Memory B cell (primary cell): ENCODE measurements around the gene KRT35.

Experiments used
- ATAC-seq: fragments of 150-1000 bp; cut with Tn5 transposase; 2 replicates; pipeline ENCODE4 v1.10.0; 2021; ENCODE audit warnings: low read depth, mild to moderate bottlenecking, moderate library complexity
- DNase-seq, 2 donors: peaks; one replicate each; pipeline ENCODE4 v3.0.0; 2022; ENCODE audit warnings: low spot score in 2 of 2
- H3K27ac Mint-ChIP-seq: one replicate; pipeline ENCODE4 v1.8.0; 2022; ENCODE audit warnings: mild to moderate bottlenecking, moderate library complexity, mixed read lengths
- H3K27me3 Mint-ChIP-seq: one replicate; pipeline ENCODE4 v1.8.0; 2022; ENCODE audit warnings: mixed read lengths
- H3K36me3 Mint-ChIP-seq: one replicate; pipeline ENCODE4 v1.8.0; 2022; ENCODE audit warnings: mild to moderate bottlenecking, mixed read lengths
- H3K4me1 Mint-ChIP-seq: one replicate; pipeline ENCODE4 v1.8.0; 2022; ENCODE audit warnings: mixed read lengths
- H3K4me3 Mint-ChIP-seq: one replicate; pipeline ENCODE4 v1.8.0; 2022; ENCODE audit warnings: mild to moderate bottlenecking, moderate library complexity, mixed read lengths
- H3K9me3 Mint-ChIP-seq: one replicate; pipeline ENCODE4 v1.8.0; 2022; ENCODE audit warnings: mixed read lengths

Gene KRT35

GRCh38 chr17:41518789-41519449 is 38.0 kb upstream of the KRT35 start, which contains the start of gene KRT15:
KRT15 (minus strand) TSS chr17:41518890; CDS start chr17:41518827, 63 bp downstream.
- no peaks in the 10 kb centered on the region for H3K9me3 Mint-ChIP-seq
- H3K36me3 Mint-ChIP-seq: no peaks in the 10 kb centered on the region
- no peak within 1 kb of the TSS for H3K4me3 Mint-ChIP-seq
- H3K27me3 Mint-ChIP-seq: peaks cover 19% of the 10 kb centered on the region
- no peaks in the 10 kb centered on the region for H3K4me1 Mint-ChIP-seq
- ATAC-seq (no peak), DNase-seq (no peak)
- no peak within 1 kb of the TSS for H3K27ac Mint-ChIP-seq

GRCh38 chr17:41518031-41518430 is 37.1 kb upstream of the KRT35 start:
- H3K9me3 Mint-ChIP-seq: no peaks in the 10 kb centered on the region
- no peak for DNase-seq

GRCh38 chr17:41516830-41517283 is 35.9 kb upstream of the KRT35 start:
- Mint-ChIP-seq H3K36me3 (no peaks in the 10 kb centered on the region), H3K27me3 (peaks cover 23% of the 10 kb centered on the region), H3K27ac (no peak overlapping the region), H3K4me3 (no peak overlapping the region), H3K9me3 (no peaks in the 10 kb centered on the region), H3K4me1 (no peaks in the 10 kb centered on the region)
- no peak for ATAC-seq
- DNase-seq: no peak

More at GRCh38 chr17:41518031-41518430, 37.1 kb upstream of the KRT35 start:
- no peak for ATAC-seq
- H3K27me3 Mint-ChIP-seq: peaks cover 19% of the 10 kb centered on the region
- H3K27ac Mint-ChIP-seq: no peak overlapping the region
- H3K4me3 Mint-ChIP-seq: no peak overlapping the region
- no peaks in the 10 kb centered on the region for H3K4me1 Mint-ChIP-seq
- no peaks in the 10 kb centered on the region for H3K36me3 Mint-ChIP-seq

GRCh38 chr17:41516147-41516829 is 35.3 kb upstream of the KRT35 start:
- DNase-seq (no peak), ATAC-seq (no peak)
- no peaks in the 10 kb centered on the region for H3K9me3 Mint-ChIP-seq
- H3K4me3 Mint-ChIP-seq: no peak overlapping the region
- no peaks in the 10 kb centered on the region for H3K4me1 Mint-ChIP-seq
- H3K27me3 Mint-ChIP-seq: peaks cover 19% of the 10 kb centered on the region
- no peaks in the 10 kb centered on the region for H3K36me3 Mint-ChIP-seq
- H3K27ac Mint-ChIP-seq: no peak overlapping the region

- ATAC-seq (no peak), DNase-seq (no peak)
- Mint-ChIP-seq H3K36me3 (no peaks in the 10 kb centered on the region), H3K4me3 (no peak overlapping the region), H3K27me3 (peaks cover 15% of the 10 kb centered on the region), H3K9me3 (no peaks in the 10 kb centered on the region), H3K27ac (no peak overlapping the region), H3K4me1 (no peaks in the 10 kb centered on the region)
Measured at GRCh38 chr17:41513168-41513547, 32.2 kb upstream of the KRT35 start.

- Mint-ChIP-seq H3K36me3 (no peaks in the 10 kb centered on the region), H3K4me3 (no peak overlapping the region), H3K27ac (no peak overlapping the region), H3K4me1 (no peaks in the 10 kb centered on the region), H3K9me3 (no peaks in the 10 kb centered on the region), H3K27me3 (peaks cover 15% of the 10 kb centered on the region)
- DNase-seq: no peak
- ATAC-seq: no peak
Measured at GRCh38 chr17:41512546-41513167, 31.7 kb upstream of the KRT35 start.

- no peak overlapping the region for H3K4me3 Mint-ChIP-seq
- no peak overlapping the region for H3K27ac Mint-ChIP-seq
- no peaks in the 10 kb centered on the region for H3K9me3 Mint-ChIP-seq
- no peaks in the 10 kb centered on the region for H3K36me3 Mint-ChIP-seq
- no peaks in the 10 kb centered on the region for H3K4me1 Mint-ChIP-seq
- DNase-seq (no peak), ATAC-seq (no peak)
- H3K27me3 Mint-ChIP-seq: peaks cover 11% of the 10 kb centered on the region
Measured at GRCh38 chr17:41511716-41512115, 30.8 kb upstream of the KRT35 start.

GRCh38 chr17:41511116-41511515 is 30.2 kb upstream of the KRT35 start:
- no peak for ATAC-seq
- Mint-ChIP-seq H3K36me3 (no peaks in the 10 kb centered on the region), H3K4me1 (peaks cover 5% of the 10 kb centered on the region), H3K27ac (no peak overlapping the region), H3K4me3 (no peak overlapping the region), H3K27me3 (peaks cover 11% of the 10 kb centered on the region), H3K9me3 (no peaks in the 10 kb centered on the region)
- DNase-seq: no peak

- no peak overlapping the region for H3K27ac Mint-ChIP-seq
- no peak for ATAC-seq
- H3K27me3 Mint-ChIP-seq: peaks cover 11% of the 10 kb centered on the region
Measured at GRCh38 chr17:41510251-41511065, 29.5 kb upstream of the KRT35 start.

GRCh38 chr17:41507315-41507880 is 26.4 kb upstream of the KRT35 start:
- DNase-seq (no peak), ATAC-seq (no peak)
- Mint-ChIP-seq H3K27ac (no peak overlapping the region), H3K4me3 (no peak overlapping the region), H3K27me3 (peaks cover 3% of the 10 kb centered on the region), H3K36me3 (no peaks in the 10 kb centered on the region), H3K9me3 (no peaks in the 10 kb centered on the region), H3K4me1 (peaks cover 7% of the 10 kb centered on the region)

More at GRCh38 chr17:41510251-41511065, 29.5 kb upstream of the KRT35 start:
- no peak overlapping the region for H3K4me3 Mint-ChIP-seq
- DNase-seq: no peak
- H3K9me3 Mint-ChIP-seq: no peaks in the 10 kb centered on the region
- no peaks in the 10 kb centered on the region for H3K36me3 Mint-ChIP-seq
- peaks cover 7% of the 10 kb centered on the region for H3K4me1 Mint-ChIP-seq

- Mint-ChIP-seq H3K9me3 (no peaks in the 10 kb centered on the region), H3K36me3 (no peaks in the 10 kb centered on the region), H3K27ac (no peak overlapping the region), H3K27me3 (peaks cover 3% of the 10 kb centered on the region), H3K4me1 (peaks cover 7% of the 10 kb centered on the region), H3K4me3 (no peak overlapping the region)
- no peak for DNase-seq
- ATAC-seq: peak; percentile 56
Measured at GRCh38 chr17:41505809-41506767, 25.1 kb upstream of the KRT35 start.

- Mint-ChIP-seq H3K27ac (no peak within 1 kb of the TSS), H3K4me3 (no peak within 1 kb of the TSS), H3K4me1 (peaks cover 7% of the 10 kb centered on the region), H3K27me3 (peaks cover 6% of the 10 kb centered on the region), H3K9me3 (no peaks in the 10 kb centered on the region), H3K36me3 (no peaks in the 10 kb centered on the region)
- DNase-seq (no peak), ATAC-seq (no peak)
Measured at GRCh38 chr17:41505007-41505808, 24.3 kb upstream of the KRT35 start, which contains the start of gene KRT13. KRT13 (minus strand) TSS chr17:41505612; CDS start chr17:41505550, 62 bp downstream.
